ENCODE data around the gene ADAMTS14. TPM values are rescaled to one million over a fixed set of nuclear protein-coding genes. Genes with fewer than 3 reads are reported as not detected.

Gene ADAMTS14
- total RNA-seq, 3 donors from 2014 or later: under 0.01 to 0.15 (median under 0.01) TPM

GRCh38 chr10:70806841-70807240 is 134.5 kb downstream of the ADAMTS14 start:
- no peak overlapping the region for H3K4me3 ChIP-seq
- H3K9me3 ChIP-seq: no peaks in the 10 kb centered on the region
- no peaks in the 10 kb centered on the region for H3K4me1 ChIP-seq
- no peaks in the 10 kb centered on the region for H3K27me3 ChIP-seq
- TF ChIP-seq POLR2A (IDR thresholded peaks at IDR 0.05): no peak
- no peak for TF ChIP-seq POLR2AphosphoS5 (IDR thresholded peaks at IDR 0.05)
- no peak for TF ChIP-seq CTCF (IDR thresholded peaks at IDR 0.05)
- no peak overlapping the region for H3K27ac ChIP-seq
- no peak for DNase-seq (ENCODE audit: low spot score in 2 of 2)
- intact Hi-C loops (cut with DNase I; ENCODE audit: low total_unique reads): no loop called here
- H3K36me3 ChIP-seq: no peaks in the 10 kb centered on the region

- Histone ChIP-seq H3K9me3 (no peaks in the 10 kb centered on the region), H3K27me3 (no peaks in the 10 kb centered on the region), H3K27ac (no peak overlapping the region), H3K4me1 (no peaks in the 10 kb centered on the region), H3K4me3 (no peak overlapping the region), H3K36me3 (no peaks in the 10 kb centered on the region)
- TF ChIP-seq CTCF (IDR thresholded peaks at IDR 0.05) (no peak), POLR2AphosphoS5 (IDR thresholded peaks at IDR 0.05) (no peak), POLR2A (IDR thresholded peaks at IDR 0.05) (no peak)
- DNase-seq (ENCODE audit: low spot score in 2 of 2): no peak
- intact Hi-C loops (cut with DNase I; ENCODE audit: low total_unique reads): no loop called here
Measured at GRCh38 chr10:70807556-70807955, 135.2 kb downstream of the ADAMTS14 start.

- Histone ChIP-seq H3K9me3 (no peaks in the 10 kb centered on the region), H3K27ac (no peak overlapping the region), H3K4me1 (no peaks in the 10 kb centered on the region), H3K4me3 (no peak overlapping the region), H3K36me3 (no peaks in the 10 kb centered on the region), H3K27me3 (no peaks in the 10 kb centered on the region)
- intact Hi-C loops (cut with DNase I; ENCODE audit: low total_unique reads): no loop called here
- no peak for DNase-seq (ENCODE audit: low spot score in 2 of 2)
- TF ChIP-seq POLR2A (IDR thresholded peaks at IDR 0.05) (no peak), POLR2AphosphoS5 (IDR thresholded peaks at IDR 0.05) (no peak), CTCF (IDR thresholded peaks at IDR 0.05) (no peak)
Measured at GRCh38 chr10:70809011-70809611, 136.8 kb downstream of the ADAMTS14 start.

GRCh38 chr10:70809726-70810125 is 137.4 kb downstream of the ADAMTS14 start:
- H3K36me3 ChIP-seq: no peaks in the 10 kb centered on the region
- no peaks in the 10 kb centered on the region for H3K27me3 ChIP-seq
- no peak for DNase-seq (ENCODE audit: low spot score in 2 of 2)
- no peak overlapping the region for H3K4me3 ChIP-seq
- no peaks in the 10 kb centered on the region for H3K4me1 ChIP-seq
- TF ChIP-seq POLR2A (IDR thresholded peaks at IDR 0.05): no peak
- no peak for TF ChIP-seq POLR2AphosphoS5 (IDR thresholded peaks at IDR 0.05)
- no peak for TF ChIP-seq CTCF (IDR thresholded peaks at IDR 0.05)
- intact Hi-C loops (cut with DNase I; ENCODE audit: low total_unique reads): loop anchor here (10.0 kb wide), 1 partner anchor 75 kb away; the partner anchor contains the start of gene PCBD1
- no peaks in the 10 kb centered on the region for H3K9me3 ChIP-seq
- no peak overlapping the region for H3K27ac ChIP-seq

- Histone ChIP-seq H3K4me1 (no peaks in the 10 kb centered on the region), H3K9me3 (no peaks in the 10 kb centered on the region), H3K36me3 (no peaks in the 10 kb centered on the region), H3K27ac (no peak overlapping the region), H3K4me3 (no peak overlapping the region), H3K27me3 (no peaks in the 10 kb centered on the region)
- TF ChIP-seq CTCF (IDR thresholded peaks at IDR 0.05): no peak
- no peak for TF ChIP-seq POLR2AphosphoS5 (IDR thresholded peaks at IDR 0.05)
- no peak for TF ChIP-seq POLR2A (IDR thresholded peaks at IDR 0.05)
- no peak for DNase-seq (ENCODE audit: low spot score in 2 of 2)
- intact Hi-C loops (cut with DNase I; ENCODE audit: low total_unique reads): loop anchor here (10.0 kb wide), 1 partner anchor 74 kb away; the partner anchor contains the start of gene PCBD1
Measured at GRCh38 chr10:70810967-70811366, 138.7 kb downstream of the ADAMTS14 start.
